C4-2B (cell line): ENCODE data around the gene ERGIC3.

Source experiments
- ZFX ChIP-seq: fragments of 450-650 bp; IDR thresholded peaks from 2 replicates; pipeline ENCODE4 v1.6.1; 2017
- TF ChIP-seq, protein P1 (sequence below): fragments of 450-650 bp; conservative IDR thresholded peaks from 2 replicates; pipeline ENCODE4 v1.5.1; 2017; ENCODE audit warnings: mild to moderate bottlenecking

DNA sequence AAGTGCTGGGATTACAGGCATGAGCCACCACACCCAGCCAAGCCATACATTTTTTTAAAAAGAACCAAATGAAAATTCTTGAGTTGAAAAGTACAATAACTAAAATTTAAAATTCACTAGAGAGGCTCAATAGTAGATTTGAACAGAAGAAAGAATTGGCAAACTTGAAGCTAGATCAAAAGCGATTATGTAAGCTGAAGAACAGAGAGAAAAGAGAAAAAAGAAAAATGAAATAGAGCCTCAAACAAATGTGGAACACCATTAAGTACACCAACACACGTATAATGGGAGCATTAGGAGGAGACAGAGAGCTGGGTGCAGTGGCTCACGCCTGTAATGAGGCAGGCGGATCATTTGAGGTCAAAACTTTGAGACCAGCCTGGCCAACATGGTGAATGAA is 31.0 kb downstream of the ERGIC3 start:
- TF ChIP-seq, protein P1, sequence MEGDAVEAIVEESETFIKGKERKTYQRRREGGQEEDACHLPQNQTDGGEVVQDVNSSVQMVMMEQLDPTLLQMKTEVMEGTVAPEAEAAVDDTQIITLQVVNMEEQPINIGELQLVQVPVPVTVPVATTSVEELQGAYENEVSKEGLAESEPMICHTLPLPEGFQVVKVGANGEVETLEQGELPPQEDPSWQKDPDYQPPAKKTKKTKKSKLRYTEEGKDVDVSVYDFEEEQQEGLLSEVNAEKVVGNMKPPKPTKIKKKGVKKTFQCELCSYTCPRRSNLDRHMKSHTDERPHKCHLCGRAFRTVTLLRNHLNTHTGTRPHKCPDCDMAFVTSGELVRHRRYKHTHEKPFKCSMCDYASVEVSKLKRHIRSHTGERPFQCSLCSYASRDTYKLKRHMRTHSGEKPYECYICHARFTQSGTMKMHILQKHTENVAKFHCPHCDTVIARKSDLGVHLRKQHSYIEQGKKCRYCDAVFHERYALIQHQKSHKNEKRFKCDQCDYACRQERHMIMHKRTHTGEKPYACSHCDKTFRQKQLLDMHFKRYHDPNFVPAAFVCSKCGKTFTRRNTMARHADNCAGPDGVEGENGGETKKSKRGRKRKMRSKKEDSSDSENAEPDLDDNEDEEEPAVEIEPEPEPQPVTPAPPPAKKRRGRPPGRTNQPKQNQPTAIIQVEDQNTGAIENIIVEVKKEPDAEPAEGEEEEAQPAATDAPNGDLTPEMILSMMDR, result no peak
- no peak for TF ChIP-seq ZFX
